NOMO-1 treated with DMSO at 0.1 percent for 48 hours (cell line): ENCODE data around the gene AP4E1.
"Not testable (repeated sequence)": the region's sequence is repeated elsewhere in the genome, so short reads cannot be mapped to it uniquely, and the experiment has no call there.

Source experiments
- DNase-seq: peaks from one replicate; lab custom pipeline; 2025; ENCODE audit not compliant: unreplicated experiment; lab: John Stamatoyannopoulos, UW

The AP4E1 gene

DNA sequence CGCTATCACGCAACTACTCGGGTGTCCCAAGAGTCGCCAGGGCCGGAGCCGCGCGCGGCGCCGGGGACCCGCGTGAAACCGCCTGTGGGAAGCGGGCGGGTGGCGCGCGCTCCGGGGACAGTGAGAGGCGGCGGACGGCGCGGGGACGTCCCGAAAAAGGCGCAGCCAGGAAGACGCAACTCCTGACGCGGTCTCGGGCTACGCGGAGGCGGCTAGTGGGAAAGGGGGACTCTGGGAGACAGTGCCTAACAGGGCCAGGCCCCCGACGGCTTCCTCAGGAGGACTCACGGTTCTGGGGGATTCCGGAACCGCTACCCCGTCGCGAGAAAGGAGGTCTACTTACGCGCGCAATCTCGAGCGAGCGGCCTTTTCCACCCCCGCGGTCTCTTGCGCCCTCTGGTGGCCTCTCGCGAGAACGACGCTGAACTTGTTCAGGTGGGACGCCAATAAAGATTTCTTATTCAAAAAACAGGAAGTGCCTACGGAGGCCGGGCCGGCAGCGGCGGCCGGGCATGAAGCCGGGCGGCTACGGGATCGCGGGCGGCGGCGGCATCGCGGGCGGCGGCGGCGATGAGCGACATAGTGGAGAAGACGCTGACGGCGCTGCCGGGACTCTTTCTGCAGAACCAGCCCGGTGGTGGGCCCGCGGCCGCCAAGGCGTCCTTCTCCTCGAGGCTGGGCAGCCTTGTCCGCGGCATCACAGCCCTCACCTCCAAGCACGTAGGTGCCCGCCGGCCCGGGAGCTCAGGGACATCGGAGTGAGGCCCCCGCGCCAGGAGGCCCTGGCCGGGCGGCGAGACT, at the start of gene AP4E1:
TSS of gene AP4E1 (plus strand) at position 475 of the 801 bp plus-strand sequence. CDS start at position 571, 96 bp downstream.
- peak; percentile 93 for DNase-seq

DNA sequence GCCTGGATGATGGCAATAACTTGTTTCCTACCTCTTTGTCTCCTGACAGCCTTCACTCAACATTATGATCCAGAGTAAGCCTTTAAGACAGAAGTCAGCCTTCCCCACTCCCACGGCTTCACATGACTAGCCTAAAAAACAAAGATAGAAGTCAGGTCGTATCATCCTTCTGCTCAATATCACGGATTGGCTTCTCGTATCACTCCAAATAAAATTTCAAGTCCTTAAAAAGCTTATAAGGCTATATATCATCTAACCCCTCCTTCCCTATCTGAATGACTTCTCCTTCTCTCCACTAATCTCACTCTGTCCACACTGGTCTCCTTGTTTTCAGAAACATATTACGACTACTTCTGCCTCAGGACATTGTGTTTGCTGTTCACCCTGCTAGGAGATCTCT, 47.7 kb upstream of the AP4E1 start:
- no peak for DNase-seq

DNA sequence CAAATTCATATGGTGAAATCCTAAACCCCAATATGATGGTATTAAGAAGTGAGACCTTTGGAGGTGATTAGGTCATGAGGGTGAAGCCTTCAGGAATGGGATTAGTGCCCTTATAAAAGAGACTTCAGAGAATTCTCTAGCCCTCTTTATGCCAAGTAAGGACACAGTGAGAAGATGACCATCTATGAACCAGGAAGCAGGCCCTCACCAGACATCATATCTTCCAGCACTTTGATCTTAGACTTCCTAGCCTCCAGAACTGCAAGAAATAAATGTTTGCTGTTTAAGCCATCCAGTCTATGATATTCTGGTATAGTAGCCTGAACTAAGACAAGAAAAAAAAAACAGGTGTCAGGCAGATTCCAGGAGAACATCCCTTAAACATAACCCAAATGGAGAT, 45.9 kb upstream of the AP4E1 start:
- no peak for DNase-seq

DNA sequence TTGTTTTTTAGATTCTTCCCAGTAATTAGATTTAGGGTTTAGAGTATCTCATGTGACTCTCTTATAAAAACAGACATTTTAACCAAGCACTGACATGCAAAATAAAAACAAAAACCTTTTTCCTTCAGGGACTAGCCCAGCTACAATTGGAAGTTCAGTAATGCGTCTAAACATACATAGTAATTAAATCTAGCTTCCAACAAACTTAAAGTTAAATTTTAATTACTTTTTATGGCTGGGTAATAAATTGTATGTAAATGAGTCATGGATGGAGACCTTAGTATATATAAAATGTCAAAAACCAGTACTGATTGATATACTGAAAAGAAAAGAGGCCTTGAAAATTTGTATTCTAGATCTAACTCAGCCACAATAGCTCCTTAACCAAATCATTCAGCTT, 43.6 kb upstream of the AP4E1 start:
- DNase-seq: no peak

DNA sequence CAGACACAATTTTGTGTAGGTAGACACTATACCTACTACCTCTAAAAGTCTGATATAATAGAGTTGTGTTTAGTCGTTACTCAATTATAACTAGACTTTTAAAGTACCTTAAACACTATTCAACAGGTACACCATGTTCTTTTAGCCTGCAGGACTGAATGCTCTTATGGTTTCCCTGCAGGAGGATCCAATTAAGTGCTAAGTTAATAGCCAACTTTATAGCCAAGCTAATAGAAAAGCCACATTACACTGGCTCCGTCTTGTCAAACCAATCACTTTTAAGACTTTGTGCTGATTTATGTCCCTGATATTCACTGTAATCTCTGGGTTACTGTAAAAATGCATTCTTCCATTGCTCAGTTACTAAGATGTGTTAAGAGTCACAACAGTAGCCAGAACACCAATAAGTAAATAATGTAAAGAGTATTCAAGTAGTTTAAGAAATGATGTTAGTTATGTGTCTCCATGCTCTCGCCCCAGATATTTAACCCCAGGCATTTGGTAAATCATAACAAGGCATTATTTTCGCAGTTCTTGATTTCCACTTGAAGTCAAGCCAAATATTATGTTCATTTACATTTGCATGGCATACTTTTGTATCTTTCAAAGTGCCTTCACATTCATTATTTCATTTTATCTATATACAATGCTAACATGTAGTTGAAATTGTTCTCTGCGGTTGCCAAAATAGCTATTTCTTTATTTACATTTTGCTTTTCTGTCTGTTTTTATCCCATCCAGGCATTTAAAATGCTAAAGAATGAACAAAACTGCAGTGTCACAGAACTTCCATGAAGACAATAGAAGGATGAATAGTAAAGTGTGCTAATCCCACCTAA, 42.7 kb upstream of the AP4E1 start:
- DNase-seq: no peak

DNA sequence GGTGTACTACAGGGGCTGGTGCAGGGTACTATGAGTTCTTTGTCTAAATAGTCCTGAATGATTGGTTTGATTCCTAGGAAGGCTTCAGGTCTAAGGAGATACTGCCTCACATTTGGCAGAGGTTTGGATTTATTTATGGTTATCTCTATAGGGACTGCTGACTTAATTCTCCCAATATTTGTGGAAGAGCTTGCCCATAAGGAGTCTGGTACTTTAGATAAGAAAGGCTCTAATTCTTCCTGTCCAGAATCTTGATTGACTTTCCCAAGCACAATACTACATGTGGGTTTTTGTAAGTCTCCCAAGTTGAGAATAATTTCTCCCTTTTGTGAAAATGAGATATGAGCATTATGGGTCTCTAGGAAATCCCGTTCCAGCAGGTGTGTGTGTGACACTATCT, 36.7 kb upstream of the AP4E1 start:
- DNase-seq: no peak

DNA sequence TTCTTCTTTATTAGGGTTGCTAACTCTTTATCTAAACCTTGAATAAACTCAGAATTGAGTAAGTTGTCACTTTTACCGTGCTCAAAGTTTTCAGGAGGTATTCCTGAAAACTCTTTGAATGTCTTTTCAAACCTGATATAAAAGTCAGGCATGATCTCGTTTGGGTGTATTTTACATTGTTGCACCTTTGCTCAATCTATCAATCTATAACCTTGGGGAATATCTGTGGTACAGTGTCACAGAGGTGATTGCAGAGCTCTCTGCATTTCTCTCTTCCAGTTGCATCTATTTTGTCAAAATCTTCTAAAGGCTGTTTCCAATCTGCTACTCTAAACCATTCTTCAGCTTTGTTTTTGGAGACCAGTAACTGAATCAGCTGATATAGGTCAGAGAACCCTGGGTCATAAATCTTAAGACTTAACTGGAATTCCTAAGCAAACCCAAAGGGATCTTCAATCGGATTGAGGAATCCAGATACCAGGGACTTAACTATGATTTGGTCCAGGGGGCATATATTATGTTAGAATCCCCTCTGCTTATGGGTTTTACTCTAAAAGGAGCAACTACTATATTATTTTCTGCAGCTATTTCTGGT, 35.6 kb upstream of the AP4E1 start:
- DNase-seq: no peak

DNA sequence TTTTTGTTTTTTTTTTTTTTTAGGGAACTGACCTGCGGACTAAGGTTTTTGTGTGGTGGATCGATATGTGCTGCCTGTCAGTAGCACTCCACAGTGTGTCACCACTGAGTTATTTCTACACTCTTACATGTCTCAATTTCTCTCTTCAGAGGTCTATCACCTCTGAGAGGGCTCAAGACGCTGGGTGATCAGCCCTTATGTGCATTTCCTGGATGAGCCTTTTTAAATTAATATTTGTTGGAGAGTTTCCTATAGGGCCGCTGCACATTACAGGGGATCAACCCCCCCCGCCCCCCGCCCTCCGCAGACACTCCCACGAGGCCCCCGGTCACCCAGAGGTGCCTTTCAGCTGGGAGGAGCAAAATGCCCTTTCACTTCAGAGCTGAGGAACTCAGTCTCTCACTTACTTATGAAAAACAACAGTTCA, 34.5 kb upstream of the AP4E1 start:
- peak; percentile 76 for DNase-seq

DNA sequence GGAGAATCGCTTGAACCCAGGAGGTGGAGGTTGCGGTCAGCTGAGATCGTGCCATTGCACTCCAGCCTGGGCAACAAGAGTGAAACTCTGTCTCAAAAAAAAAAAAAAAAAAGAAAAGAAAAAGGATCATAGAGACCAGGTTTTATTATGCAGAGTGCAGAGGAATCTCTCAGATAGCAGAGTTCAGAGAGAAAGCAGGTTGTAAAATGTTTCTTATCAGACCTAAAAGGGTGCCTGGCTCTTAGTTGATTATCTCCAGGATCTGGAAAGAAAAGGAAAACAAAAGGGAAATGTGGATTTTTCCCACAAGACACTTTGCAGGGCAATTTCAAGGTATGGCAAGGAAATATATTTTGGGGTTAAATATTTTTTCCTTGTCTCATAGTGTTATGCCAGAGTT, 33.2 kb upstream of the AP4E1 start:
- not testable (repeated sequence) for DNase-seq

DNA sequence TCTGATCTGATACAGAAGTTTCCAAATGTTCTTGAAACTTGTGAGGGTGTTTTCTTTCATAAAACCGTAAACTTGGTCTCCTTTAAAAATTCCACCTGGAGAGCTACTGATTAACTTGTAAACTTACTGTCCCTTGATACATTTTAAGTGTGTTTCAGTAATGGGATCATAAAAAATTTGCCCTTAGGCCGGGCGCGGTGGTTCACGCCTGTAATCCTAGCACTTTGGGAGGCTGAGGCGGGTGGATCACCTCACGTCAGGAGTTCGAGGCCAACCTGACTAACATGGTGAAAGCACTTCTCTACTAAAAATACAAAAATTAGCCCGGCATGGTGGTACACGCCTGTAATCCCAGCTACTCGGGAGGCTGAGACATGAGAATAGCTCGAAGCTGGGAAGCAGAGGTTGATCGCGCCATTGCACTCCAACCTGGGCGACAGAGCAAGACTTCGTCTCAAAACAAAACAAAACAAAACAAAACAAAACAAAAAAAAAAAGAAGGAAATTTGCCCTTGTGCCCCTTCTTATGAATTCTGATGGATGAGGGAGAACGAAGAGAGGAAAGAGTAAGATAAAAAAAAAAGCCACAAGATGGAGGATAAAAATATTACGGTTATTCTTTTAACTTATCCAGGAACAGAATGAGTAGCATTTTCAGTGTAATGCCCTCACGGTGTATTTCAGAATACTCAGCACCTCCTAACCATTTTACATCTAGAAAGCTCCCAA, 32.1 kb upstream of the AP4E1 start:
- DNase-seq: no peak

DNA sequence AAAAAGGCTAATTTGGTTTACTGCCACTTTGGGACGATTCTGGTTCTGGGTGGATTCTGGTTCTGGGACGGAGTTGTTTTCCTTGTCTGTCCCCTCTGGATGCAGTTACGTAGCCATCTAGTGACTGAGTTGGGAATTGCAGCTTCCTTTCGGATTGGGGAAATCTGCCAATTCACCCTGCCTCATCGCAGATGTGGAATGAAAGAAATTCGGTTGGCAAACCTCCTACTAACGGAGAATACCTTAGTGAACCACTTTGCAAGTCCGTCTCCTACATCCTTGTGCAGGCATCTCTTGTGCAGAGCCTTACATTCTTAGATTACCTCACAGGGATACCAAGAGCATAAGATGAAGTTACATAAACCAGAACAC, 31.5 kb upstream of the AP4E1 start:
- peak; percentile 63 for DNase-seq

DNA sequence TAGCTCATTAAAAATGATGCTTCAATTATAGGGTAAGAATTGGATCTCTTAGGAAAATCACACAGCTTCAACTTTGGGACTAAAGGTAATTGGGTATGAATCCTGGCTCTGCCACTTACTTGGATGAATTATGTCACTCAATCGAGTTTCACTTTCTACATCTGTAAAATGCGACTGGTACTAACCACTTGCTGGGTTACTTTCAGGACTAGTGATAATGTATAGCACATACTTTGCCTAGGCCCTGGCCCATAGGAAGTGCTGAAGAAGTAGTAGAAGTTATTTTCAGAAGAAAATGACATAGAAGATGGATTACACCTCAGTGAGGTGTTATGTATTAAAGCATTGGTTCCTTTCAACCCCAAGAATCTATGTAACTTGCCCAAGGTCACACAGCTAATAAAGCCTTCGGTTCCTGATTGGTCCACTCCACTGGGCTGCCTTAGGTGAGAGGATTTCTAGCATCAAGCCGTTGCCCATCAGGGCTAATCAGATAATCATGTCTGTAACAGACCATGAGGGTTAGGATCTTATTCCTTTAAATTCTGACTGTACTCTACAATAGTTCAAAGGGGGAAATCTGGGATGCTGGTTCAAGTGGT, 29.4 kb upstream of the AP4E1 start:
- DNase-seq: no peak

DNA sequence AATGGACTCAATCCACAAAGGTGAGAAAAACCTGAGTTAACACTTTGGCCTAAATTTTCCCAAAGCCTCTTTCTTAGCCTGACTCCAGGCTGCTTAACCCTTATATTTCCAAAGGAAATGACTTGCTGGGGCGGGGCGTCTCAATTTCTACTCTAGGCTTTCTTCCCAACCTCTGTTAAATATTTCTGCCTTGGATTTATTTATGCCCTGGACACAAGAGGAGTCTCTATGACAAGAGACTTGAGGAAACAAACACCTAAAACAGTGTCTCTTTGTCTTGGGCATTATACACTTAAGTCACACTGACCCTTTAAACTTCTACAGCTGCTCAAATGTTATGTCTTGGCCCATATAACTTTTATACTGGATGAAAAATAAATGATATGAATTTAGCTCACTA, 28.3 kb upstream of the AP4E1 start:
- no peak for DNase-seq

DNA sequence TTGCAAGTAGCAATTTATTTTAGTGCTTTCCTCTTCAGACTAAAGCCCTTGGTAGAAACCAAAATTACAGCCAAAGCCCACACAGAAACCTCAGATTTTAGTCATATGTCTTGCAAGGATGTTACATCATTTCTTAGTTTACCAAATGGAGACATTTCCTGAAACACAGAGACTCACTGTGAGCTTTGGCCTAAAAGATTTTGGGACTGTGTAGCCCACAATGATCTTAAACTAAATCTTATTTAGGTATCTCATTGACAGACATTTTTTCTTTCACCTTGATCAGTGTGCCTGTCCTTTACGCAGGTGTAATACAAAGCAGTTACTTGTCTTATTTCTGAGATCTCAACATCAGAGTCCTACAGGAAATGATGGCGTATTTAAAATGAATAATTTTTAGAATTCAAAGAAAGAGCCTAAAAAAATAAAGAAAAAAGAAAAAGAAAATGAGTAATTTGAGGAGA, 27.8 kb upstream of the AP4E1 start:
- peak; percentile 72 for DNase-seq

DNA sequence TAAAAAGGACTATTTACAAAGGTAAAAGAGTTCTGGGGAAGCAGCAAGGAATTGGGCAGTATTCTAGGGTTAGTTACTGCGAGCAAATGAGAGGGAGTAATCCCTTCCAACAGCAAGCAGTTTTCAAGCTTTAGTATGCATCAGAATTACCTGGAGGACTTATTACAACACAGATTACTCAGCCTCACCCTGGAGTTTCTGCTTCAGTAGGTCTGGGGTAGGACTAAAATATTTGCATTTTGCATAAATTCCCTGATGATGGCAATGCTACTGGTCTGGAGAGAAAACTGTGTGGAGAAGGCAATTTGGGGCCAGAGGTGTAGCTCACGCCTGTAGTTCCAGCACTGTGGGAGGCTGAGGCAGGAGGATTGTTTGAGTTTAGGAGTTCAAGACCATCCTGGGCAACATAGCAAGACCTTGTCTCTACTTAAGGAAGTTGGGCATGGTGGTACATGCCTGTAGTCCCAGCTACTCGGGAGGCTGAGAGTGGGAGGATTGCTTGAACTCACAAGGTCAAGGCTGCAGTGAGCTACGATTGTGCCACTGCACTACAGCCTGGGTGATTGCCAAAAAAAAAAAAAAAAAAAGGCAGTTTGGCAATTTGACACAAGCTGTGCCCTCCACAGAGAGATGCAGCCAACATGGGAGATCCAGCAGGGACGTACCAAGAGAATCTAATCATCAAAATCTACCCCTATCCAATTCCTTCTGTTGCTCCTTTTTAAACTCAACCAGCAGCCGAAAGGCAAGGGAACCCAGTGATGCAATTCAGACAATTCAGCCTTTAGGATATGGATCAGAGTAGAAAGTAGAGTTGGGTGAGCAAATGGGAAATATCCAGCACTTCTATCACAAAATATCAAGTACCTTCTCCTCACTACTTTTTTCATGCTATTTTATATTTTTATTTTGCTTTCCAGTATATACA, 27.1 kb upstream of the AP4E1 start:
- DNase-seq: no peak

DNA sequence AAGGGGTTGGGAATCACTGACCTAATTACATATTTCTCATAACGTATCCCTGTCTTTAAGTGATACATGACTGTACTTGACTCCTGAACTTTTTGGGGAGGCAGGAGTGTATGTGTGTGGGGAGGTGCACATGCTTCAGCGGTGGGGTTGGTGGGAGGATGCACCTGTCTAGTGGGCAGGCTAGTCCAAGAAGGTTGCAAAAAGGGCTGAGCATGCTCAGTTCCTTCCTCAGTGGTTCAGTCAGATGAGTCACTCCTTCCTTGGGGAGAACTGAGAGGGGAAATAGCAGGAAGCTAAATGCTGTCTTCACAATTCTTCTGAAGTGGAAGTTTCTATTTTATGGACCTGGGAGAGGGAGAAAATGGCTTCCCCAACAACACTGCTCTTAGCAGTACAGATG, 24.6 kb upstream of the AP4E1 start:
- peak; percentile 11 for DNase-seq

DNA sequence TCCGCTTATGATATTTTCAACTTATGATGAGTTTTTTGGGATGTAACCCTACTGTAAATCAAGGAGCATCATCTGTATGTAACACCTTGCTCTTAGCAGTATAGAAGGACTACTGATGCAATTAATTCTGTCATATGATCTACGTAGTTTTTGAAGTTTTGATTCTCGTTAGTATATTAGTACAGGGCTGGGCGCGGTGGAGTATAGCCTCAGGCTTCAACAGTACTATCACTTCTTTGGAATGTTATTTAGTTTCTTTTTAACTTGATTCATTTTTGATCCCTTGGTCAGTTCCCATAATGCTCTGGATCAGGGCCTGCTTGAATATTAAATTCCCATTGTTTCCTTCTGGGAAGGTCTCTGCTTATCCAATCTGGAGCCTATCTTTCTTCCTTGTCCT, 23.9 kb upstream of the AP4E1 start:
- no peak for DNase-seq

DNA sequence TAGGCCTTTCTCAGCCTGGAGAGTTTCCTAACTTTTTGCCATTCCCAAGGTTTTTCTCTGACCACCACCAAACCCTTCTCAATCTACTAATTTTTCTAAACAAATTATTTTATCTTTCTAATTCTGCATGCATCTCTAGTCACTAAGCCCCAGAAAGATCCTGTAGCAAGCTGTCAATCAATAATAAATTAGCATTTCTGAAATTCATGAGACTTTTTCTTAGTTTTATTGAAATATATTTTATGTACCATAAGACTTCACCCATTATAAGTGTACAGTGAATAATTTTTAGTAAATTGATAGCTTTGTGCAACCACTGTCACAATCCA, 22.4 kb upstream of the AP4E1 start:
- no peak for DNase-seq

DNA sequence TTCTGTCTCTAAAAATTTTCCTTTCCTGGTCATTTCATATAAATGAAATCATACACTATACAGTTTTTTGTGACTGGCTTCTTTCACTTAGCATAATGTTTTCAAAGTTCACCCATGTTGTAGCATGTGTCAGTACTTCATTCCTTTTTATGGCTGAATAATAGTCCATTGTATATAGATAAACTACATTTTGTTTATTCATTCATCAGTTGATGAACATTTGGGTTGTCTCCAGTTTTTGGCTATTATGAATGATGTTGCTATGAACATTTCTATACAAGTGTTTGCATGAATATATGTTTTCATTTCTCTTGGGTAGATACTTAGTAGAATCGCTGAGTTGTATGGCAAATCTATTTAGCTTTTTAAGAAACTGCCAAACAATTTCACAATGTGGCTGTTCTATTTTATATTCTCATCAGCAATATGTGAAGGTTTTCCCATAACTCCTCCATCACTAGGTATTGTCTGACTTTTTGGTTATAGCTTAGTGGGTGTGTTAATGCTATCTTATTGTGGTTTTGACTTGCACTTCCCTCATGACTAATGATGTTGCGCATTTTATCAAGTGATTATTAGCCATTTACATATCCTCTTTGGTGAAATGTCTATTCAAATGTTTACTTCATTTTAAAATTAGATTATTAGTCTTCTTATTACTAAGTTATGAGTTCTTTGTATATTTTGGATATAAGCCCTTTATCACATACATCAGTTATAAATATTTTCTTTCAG, 21.7 kb upstream of the AP4E1 start:
- DNase-seq: no peak
